ENCODE data around the gene JAKMIP2.

JAKMIP2 gene

DNA sequence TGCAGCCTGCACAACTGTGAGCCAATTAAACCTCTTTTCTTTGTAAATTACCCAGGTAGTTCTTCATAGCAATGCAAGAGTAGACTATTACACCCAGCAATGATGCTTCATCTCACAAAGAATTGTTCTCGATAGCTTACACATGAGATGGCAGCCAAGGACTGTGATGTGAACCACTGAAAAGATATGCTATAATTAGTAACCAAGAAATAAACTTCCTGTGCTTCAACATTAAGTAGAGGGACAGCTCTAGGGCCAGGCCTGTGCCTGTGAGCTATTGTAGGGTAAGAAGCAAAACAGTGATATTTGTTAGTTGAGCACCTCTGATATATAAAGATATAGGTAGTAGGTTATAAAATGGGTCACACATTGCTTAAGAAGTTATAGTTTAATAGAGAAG, 230.9 kb downstream of the JAKMIP2 start:
- no peak for DNase-seq

DNA sequence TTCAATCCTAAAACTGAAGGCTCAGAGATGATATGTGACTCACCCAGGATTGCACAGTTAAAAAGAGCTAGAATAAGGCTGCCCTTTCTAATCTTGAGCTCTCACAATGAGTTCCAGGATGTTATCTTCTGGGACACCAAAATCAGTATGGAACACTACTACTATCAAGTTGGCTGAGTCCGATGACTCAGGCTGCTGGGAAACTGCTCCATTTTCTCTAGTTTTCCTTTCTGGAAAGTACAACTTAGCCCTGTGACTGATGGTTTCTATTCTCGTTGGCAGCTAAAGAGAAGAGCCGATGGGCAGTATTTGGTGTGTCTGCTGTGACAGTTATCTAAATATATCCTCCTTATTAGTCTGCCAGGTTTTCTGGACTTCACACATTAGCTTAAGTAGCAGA, 234.8 kb downstream of the JAKMIP2 start:
- DNase-seq = no peak

DNA sequence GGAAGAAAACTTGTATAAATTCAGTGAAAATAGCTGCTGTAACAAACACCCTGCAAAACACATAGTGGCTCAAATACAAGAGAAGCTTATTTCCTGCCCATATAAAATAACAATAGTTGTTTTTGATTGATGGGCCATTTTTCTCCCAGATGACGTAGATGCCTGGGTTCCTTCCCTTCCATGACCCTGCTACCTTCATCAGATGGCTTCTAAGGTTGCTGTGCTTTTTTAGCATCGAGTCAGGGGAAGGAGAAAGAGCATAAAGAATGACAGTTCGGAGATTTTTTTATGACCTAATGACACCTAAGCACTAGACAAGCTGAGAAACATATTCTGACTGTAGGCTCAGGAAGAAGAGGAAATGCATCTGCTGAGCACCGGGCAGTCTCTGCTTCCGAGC, 238.0 kb downstream of the JAKMIP2 start:
- DNase-seq = no peak

DNA sequence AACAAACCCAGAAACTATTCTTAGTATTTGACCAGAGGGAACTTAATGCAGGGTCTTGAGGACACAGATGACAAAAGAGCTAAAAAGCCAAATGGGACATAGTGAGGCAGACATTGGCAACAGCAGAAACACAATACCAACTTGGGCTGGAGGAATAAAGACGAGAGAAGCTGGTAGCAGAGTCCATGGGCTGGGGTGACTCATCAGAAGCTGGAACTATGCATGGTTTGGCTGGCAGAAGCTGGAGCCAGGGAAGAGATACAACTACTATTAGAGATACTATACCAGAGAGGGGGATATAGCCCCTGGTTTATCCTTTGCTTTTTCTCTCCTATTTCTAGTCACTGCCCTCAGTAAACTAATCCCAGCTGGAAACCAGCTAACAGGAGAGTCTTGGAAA, 243.5 kb downstream of the JAKMIP2 start:
- no peak for DNase-seq

DNA sequence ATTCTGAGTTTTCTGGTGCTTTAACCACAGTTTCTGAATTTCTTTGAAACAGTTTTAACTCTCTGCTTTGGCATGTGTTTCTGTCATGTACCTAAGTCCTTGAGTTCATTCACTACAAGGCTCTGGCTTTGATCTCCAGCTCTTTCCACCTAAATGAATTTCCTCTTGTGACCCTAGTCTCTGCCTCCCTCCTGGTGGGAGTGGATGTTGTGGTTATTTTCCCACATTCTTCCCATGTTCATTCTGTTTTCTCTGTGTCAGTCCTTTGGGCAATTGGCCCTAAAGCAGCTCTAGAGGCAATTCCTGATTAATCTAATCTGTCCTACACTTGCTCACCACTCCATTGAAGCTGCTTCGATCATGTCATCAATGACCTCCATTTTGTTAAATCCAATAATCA, 244.3 kb downstream of the JAKMIP2 start:
- no peak for DNase-seq
